GM19395 (cell line): Measurements from ENCODE around the gene SLC26A8.
"Not testable (repeated sequence)": the region's sequence is repeated elsewhere in the genome, so short reads cannot be mapped to it uniquely, and the experiment has no call there.

Experiments used
- ATAC-seq: cut with Tn5 transposase; IDR thresholded peaks from one replicate; pipeline ENCODE4 v1.9.1; 2021; ENCODE audit warnings: mild to moderate bottlenecking, moderate library complexity; ENCODE audit not compliant: unreplicated experiment

SLC26A8 gene

GRCh38 chr6:36050947-36051710, 26.7 kb upstream of the SLC26A8 start:
- no peak for ATAC-seq

- no peak for ATAC-seq
Observed at GRCh38 chr6:36050305-36050704, 25.9 kb upstream of the SLC26A8 start.

GRCh38 chr6:36049582-36049981, 25.1 kb upstream of the SLC26A8 start:
- ATAC-seq = no peak

- no peak for ATAC-seq
Observed at GRCh38 chr6:36042618-36043260, 18.3 kb upstream of the SLC26A8 start.

GRCh38 chr6:36040958-36041357, 16.5 kb upstream of the SLC26A8 start:
- no peak for ATAC-seq

GRCh38 chr6:36039112-36039511, 14.7 kb upstream of the SLC26A8 start:
- no peak for ATAC-seq

GRCh38 chr6:36038120-36038876, 13.9 kb upstream of the SLC26A8 start:
- ATAC-seq = no peak

- no peak for ATAC-seq
Observed at GRCh38 chr6:36035225-36035624, 10.8 kb upstream of the SLC26A8 start.

- no peak for ATAC-seq
Observed at GRCh38 chr6:36034441-36034840, 10.0 kb upstream of the SLC26A8 start.

GRCh38 chr6:36033935-36034334, 9.5 kb upstream of the SLC26A8 start:
- ATAC-seq = no peak

- not testable (repeated sequence) for ATAC-seq
Observed at GRCh38 chr6:36033144-36033543, 8.7 kb upstream of the SLC26A8 start.

GRCh38 chr6:36032261-36032660, 7.8 kb upstream of the SLC26A8 start:
- no peak for ATAC-seq

- ATAC-seq = no peak
Observed at GRCh38 chr6:36029464-36029863, 5.0 kb upstream of the SLC26A8 start.

- ATAC-seq = no peak
Observed at GRCh38 chr6:36028877-36029324, 4.5 kb upstream of the SLC26A8 start.

- ATAC-seq = peak; percentile 26
Observed at GRCh38 chr6:36028088-36028876, 3.8 kb upstream of the SLC26A8 start.

GRCh38 chr6:36027501-36028087, 3.2 kb upstream of the SLC26A8 start, which contains the start of gene MAPK14:
Gene MAPK14, plus strand, starts transcription at chr6:36027808. Its CDS starts 350 bp downstream, at chr6:36028158.
- peak; percentile 88 for ATAC-seq

- ATAC-seq = no peak
Observed at GRCh38 chr6:36025932-36026327, 1.5 kb upstream of the SLC26A8 start.

GRCh38 chr6:36025260-36025931, 955 bp upstream of the SLC26A8 start:
- ATAC-seq = no peak

- no peak for ATAC-seq
Observed at GRCh38 chr6:36020154-36020553, 4.3 kb downstream of the SLC26A8 start.

- no peak for ATAC-seq
Observed at GRCh38 chr6:36019167-36019566, 5.3 kb downstream of the SLC26A8 start.
